22Rv1 (cell line): Measurements from ENCODE around the gene PLEKHM3.

ENCODE experiments used
- H3K27ac ChIP-seq: fragments of 450-650 bp; 2 replicates; pipeline ENCODE4 v1.5.1; 2017
- ZFX ChIP-seq: fragments of 450-650 bp; IDR thresholded peaks from 2 replicates; pipeline ENCODE4 v1.6.1; 2017; ENCODE audit warnings: antibody characterized with exemption, borderline replicate concordance
- TF ChIP-seq, protein P1 (sequence below): fragments of 450-650 bp; IDR thresholded peaks from 2 replicates; pipeline ENCODE4 v1.5.1; 2017; ENCODE audit warnings: mild to moderate bottlenecking

PLEKHM3 gene

DNA sequence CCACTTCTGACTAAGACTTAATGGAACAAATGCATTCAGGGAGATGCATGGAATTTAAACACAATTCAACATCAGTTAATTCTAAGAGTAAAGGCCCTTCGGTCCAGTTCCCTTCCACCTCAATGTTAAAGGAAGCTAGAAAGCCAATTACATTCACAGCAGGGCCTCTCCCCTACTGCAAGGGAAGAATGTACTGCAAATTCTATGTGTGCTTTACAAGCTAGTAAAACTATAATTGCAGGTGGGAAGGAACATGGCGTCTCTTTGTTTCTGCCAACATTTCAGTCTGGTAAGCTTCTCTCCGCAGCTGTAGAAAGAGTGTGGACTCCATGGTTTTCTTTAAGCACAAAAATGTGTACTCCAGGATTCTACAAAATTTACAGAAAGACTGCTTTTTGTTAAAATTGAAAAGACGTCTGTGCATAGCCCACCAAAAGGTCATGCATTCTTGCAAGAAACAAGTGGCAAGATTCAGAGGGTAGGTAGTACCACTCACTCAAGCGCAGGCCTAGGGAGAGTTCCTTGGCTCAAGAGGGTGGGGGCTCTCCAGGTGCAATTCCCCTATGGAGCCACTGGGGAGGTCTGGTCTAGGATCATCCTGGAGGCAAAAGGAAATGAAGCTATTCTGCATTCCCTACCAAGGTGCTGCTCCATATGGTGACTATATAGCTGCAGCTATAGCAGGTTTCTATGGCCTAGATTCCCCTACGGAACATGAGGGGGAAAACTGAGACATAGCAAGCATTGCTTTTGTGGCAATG is 128.6 kb downstream of the PLEKHM3 start:
- H3K27ac ChIP-seq: peak overlapping the region; percentile 58
- no peak for TF ChIP-seq ZFX
- TF ChIP-seq, protein P1, sequence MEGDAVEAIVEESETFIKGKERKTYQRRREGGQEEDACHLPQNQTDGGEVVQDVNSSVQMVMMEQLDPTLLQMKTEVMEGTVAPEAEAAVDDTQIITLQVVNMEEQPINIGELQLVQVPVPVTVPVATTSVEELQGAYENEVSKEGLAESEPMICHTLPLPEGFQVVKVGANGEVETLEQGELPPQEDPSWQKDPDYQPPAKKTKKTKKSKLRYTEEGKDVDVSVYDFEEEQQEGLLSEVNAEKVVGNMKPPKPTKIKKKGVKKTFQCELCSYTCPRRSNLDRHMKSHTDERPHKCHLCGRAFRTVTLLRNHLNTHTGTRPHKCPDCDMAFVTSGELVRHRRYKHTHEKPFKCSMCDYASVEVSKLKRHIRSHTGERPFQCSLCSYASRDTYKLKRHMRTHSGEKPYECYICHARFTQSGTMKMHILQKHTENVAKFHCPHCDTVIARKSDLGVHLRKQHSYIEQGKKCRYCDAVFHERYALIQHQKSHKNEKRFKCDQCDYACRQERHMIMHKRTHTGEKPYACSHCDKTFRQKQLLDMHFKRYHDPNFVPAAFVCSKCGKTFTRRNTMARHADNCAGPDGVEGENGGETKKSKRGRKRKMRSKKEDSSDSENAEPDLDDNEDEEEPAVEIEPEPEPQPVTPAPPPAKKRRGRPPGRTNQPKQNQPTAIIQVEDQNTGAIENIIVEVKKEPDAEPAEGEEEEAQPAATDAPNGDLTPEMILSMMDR: peak; percentile 34

DNA sequence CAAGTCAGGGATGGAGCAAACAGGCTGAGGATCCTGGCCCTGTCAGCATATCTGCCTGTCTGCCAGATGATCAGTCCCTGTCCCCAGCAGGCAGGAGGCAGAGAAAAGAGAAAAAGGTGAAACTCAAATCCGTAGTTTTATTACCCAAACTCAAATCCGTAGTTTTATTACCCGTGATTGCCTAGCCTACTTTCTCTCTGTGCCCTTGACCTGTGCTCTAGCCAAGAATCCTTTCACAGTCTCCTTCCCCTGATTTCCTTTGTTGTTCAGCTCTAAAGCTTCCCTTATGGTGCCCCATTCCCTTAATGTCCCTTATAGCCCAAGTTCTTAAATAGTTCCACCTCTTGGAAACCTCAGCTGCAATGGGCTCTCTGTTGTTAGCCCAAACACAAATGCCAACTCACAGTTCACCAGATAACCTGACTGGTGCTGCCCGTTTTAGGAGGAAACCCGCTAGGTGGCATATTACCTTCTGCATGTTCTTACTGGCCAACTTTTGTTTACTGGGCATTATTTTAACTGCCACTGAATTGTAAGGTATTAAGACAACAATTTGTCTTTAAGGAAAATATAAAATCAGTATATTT is 130.0 kb downstream of the PLEKHM3 start:
- H3K27ac ChIP-seq: no peak overlapping the region

DNA sequence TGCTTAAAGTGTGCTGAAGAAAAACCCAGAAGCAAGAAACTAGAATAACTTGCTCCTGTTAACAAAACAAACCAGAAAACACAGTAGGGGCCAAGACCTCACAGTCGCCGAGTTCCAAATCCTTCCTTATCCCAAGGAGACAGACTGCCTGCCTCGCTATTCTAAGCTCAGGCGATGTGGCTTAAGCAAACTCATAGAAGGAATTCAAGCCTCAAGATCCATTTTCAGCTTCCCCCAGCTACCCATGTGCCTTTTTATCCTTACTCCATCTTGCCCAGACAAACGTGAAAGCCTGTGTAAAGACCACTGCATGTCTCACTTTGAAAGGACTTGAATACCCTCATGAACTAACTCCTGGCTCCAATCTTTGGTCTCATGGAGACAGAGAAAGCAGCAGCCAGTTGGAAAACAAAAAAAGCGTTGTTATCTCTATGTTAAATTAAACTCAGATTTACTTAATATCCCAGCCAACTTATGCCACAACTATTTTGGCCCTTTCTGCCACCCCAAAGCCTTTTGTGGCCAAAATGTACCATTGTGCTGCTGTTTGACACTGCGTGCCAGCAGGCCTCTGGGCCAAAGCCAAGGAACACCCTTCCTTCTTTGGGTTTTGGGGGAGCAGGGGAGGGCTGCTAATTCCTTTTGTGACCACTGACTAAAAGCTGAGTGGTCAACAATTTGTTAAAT is 132.5 kb downstream of the PLEKHM3 start:
- TF ChIP-seq, protein P1: no peak
- TF ChIP-seq ZFX: no peak
- H3K27ac ChIP-seq: no peak overlapping the region

More for the DNA sequence above, 130.0 kb downstream of the PLEKHM3 start:
- TF ChIP-seq ZFX: no peak
- TF ChIP-seq, protein P1: no peak; the same call in 1 of the 2 replicates

DNA sequence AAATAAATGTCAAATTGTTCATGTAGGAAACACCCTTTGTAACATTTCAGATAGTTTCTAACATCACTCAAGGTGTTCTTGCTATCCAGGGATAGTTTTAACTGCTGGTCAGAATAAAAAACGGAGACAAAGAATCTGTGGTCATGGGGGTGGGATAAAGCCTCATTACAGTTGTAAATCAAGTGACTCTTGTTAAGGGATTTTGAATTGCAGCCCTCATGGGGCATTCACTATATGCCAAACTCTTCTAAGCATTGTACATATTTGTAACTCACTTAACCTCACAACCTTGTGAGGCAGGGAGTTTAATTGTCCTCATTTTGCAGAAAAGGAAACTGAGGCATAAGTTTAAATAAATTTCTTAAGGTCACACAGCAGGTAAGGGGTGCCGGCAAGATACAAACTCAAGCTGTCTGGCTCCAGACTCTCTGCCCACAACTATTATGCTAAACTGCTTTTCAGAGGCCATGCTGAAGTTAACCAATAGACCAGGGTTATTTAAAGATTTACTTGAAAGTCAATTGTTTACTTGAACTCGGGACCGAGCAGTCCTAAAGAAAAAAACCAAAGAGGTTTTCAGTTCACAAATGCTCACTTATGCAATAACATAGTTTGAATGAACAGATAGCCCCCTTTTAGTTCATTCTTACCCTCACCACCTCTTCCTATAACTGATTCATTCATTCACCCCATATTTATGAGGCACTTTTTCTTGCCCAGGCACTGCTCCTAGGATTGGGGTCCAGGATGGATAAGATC is 134.1 kb downstream of the PLEKHM3 start:
- TF ChIP-seq, protein P1: no peak
- no peak for TF ChIP-seq ZFX
- no peak overlapping the region for H3K27ac ChIP-seq

DNA sequence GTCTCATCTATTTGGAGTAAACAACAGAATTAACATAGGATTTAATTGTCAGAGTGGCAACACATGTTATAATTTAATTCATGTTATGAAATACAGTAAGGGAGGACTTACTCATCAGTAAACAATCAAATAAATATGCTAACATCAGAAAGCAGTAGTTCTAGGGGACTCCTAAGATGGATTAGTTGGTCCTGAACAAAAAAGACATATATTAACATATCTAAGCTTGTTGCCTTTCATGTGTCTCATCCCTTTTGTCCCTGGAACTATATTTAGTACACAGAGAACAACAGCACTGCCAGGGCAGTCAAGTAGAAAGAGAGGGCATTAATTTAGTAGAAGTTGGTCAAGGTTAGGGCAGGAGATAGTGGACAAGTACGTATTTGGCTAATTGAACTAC is 137.8 kb downstream of the PLEKHM3 start:
- H3K27ac ChIP-seq: no peak overlapping the region
- TF ChIP-seq, protein P1: no peak
- no peak for TF ChIP-seq ZFX

DNA sequence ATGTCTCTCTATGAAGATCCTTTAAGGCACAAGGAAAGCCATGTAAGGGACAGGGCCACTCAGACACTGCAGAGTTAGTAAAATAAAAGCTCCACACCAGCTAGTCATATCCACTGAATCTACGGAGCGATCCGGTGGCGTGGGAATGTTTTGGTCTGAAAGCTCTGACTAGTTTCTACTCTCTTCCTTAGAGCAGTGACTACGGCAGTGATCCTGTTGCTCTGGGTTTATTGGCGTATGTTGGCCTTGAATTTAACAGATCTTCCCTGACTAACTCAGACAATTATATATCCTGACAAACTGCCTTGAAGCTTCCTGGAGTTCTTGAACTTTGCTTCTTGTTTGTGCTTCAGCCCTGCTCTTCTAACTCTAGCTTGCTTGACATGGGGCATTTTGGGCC is 140.3 kb downstream of the PLEKHM3 start:
- TF ChIP-seq, protein P1: no peak
- no peak for TF ChIP-seq ZFX
- no peak overlapping the region for H3K27ac ChIP-seq
